ENCODE data around the gene NSFL1C. TPM values are rescaled to one million over a fixed set of nuclear protein-coding genes. Genes with fewer than 3 reads are reported as not detected.

Gene NSFL1C
- total RNA-seq, 6 donors from 2014 or later, result 48.0 to 87.7 (median 71.4) TPM

DNA sequence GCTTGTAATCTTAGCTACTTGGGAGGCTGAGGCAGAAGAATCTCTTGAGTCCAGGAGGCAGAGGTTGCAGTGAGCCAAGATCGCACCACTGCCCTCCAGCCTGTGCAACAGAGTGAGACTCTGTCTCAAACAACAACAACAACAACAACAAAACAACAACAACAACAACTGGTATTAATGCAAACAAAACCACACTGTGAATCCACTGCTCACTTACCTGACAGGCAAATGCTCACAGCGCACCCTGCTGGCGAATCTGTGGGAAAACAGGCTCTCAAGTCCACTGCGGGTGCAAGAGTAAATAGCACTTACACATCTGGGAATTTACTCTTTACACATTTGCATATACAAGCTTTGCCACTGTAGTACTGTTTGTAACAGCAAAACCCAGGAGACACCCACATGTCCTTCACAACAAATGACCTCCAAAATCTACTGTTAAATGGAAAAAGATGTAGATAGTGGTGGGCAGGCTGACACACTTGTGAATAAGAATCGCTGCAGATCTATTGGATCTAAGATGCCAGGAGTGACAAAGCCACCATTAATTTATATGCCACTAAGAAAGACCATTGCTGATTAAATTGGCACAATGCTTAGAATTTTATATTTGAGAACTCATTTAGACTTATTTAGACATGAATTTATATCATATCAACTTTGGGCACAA, 29.3 kb downstream of the NSFL1C start:
- Histone ChIP-seq H3K36me3 (peaks cover 3 to 30% (median 7%) of the 10 kb centered on the region in 4 donors), H3K27me3 (no peaks in the 10 kb centered on the region), H3K27ac (no peak overlapping the region), H3K4me1 (peaks cover 6 to 14% (median 12%) of the 10 kb centered on the region in 4 donors), H3K9me3 (no peaks in the 10 kb centered on the region), H3K4me3 (no peak overlapping the region)
- TF ChIP-seq POLR2A (IDR thresholded peaks at IDR 0.05) (no peak), CTCF (IDR thresholded peaks at IDR 0.05) (peak; percentile 75 to 85 (median 81)), POLR2AphosphoS5 (IDR thresholded peaks at IDR 0.05) (no peak), EP300 (IDR thresholded peaks at IDR 0.05) (no peak)
- DNase-seq (peak in 1 of 2 donors; percentile 84), ATAC-seq (ENCODE audit: low FRiP score in 2 of 2) (peak; percentile 61 to 79)
- 36 to 37% methylated on average over 5 of the region's 5 CpGs for WGBS, 2 donors

DNA sequence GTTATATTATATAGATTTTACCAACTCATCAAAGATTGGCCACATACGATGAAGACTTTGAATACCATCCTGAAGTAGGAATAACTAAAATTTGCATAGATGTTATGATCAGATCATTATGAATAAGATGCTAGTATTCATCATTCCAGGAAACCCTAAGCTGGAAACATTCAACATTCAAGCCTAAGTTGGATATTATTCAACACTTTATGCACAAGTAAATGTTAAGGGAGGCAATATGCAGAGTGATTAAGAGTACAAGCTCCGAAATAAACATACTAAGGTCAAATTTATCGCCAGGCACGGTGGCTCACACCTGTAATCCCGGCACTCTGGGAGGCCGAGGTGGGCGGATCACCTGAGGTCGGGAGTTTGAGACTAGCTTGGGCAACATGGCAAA, 30.4 kb downstream of the NSFL1C start:
- peaks cover 6 to 14% (median 12%) of the 10 kb centered on the region in 4 donors for H3K4me1 ChIP-seq
- H3K27ac ChIP-seq, result no peak overlapping the region
- peaks cover 0 to 21% (median 0%) of the 10 kb centered on the region in 4 donors for H3K36me3 ChIP-seq
- no peaks in the 10 kb centered on the region for H3K9me3 ChIP-seq
- no peak overlapping the region for H3K4me3 ChIP-seq
- no peaks in the 10 kb centered on the region for H3K27me3 ChIP-seq
- ATAC-seq (ENCODE audit: low FRiP score in 2 of 2) (no peak), DNase-seq (no peak)
- WGBS, 2 donors, result 89 to 93% methylated on average over 7 to 8 of the region's 8 CpGs
- no peak for TF ChIP-seq EP300 (IDR thresholded peaks at IDR 0.05)
- TF ChIP-seq POLR2AphosphoS5 (IDR thresholded peaks at IDR 0.05), result no peak
- TF ChIP-seq CTCF (IDR thresholded peaks at IDR 0.05), result no peak
- TF ChIP-seq POLR2A (IDR thresholded peaks at IDR 0.05), result no peak

DNA sequence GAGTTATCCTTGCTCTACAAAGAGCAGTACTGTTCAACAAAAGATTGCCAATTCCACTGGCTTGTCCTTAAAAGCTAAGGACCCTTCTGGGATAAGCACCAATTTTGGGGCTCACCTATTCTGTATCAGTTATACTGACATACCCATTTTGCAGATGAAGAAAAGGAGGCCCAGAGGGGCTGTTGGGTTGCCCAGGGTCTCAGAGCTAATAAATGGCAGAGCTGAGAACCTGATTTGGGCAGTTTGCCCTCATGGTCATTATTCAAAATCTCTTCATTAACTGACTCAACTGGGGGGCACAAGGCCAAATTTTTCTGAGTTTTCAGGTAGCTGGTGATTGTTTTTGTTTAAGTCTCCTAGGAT, 31.3 kb downstream of the NSFL1C start:
- H3K4me1 ChIP-seq, result peaks cover 6 to 14% (median 12%) of the 10 kb centered on the region in 4 donors
- no peaks in the 10 kb centered on the region for H3K27me3 ChIP-seq
- no peak for DNase-seq
- H3K9me3 ChIP-seq, result no peaks in the 10 kb centered on the region
- H3K36me3 ChIP-seq, result peaks cover 0 to 11% (median 0%) of the 10 kb centered on the region in 4 donors
- no peak overlapping the region for H3K27ac ChIP-seq
- ATAC-seq (ENCODE audit: low FRiP score in 2 of 2), result no peak
- TF ChIP-seq CTCF (IDR thresholded peaks at IDR 0.05), result no peak
- TF ChIP-seq POLR2AphosphoS5 (IDR thresholded peaks at IDR 0.05), result no peak
- no peak for TF ChIP-seq POLR2A (IDR thresholded peaks at IDR 0.05)
- no peak for TF ChIP-seq EP300 (IDR thresholded peaks at IDR 0.05)
- no peak overlapping the region for H3K4me3 ChIP-seq

GRCh38 chr20:1434571-1435336, 31.9 kb downstream of the NSFL1C start:
- no peak for TF ChIP-seq EP300 (IDR thresholded peaks at IDR 0.05)
- peak; percentile 45 to 57 for TF ChIP-seq POLR2AphosphoS5 (IDR thresholded peaks at IDR 0.05)
- no peak for TF ChIP-seq POLR2A (IDR thresholded peaks at IDR 0.05)
- Histone ChIP-seq H3K4me3 (no peak overlapping the region), H3K27ac (peak overlapping the region in 1 of 4 donors; percentile 31), H3K4me1 (peaks cover 6 to 14% (median 12%) of the 10 kb centered on the region in 4 donors), H3K36me3 (peaks cover 0 to 6% (median 0%) of the 10 kb centered on the region in 4 donors), H3K9me3 (no peaks in the 10 kb centered on the region), H3K27me3 (no peaks in the 10 kb centered on the region)
- DNase-seq (peak in 1 of 2 donors; percentile 75), ATAC-seq (ENCODE audit: low FRiP score in 2 of 2) (peak in 1 of 2 donors; percentile 71)
- WGBS, 2 donors, result 48 to 61% methylated on average over 2 of the region's 2 CpGs

DNA sequence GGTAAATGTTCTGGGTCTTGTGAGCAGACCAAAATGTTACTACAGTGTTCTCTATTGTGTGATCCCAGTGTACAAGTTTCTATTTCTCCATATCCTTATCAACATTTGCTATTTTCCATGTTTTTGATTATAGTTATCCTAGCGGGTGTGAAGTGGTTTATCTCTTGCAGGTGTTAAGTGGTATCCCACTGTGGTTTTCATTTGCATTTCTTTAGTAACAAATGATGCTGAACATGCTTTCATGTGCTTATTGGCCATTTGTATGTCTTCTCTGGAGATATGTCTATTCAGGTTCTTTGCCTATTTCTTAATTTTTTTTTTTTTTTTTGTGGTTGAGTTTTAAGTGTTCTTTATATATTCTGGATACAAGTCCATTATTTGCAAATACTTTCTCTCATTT, 35.5 kb downstream of the NSFL1C start:
- 51 to 67% methylated on average over 1 of the region's 1 CpG for WGBS, 2 donors
- peaks cover 4 to 16% (median 9%) of the 10 kb centered on the region in 4 donors for H3K4me1 ChIP-seq
- no peaks in the 10 kb centered on the region for H3K36me3 ChIP-seq
- no peaks in the 10 kb centered on the region for H3K27me3 ChIP-seq
- DNase-seq (no peak), ATAC-seq (ENCODE audit: low FRiP score in 2 of 2) (no peak)
- H3K27ac ChIP-seq, result no peak overlapping the region
- no peak overlapping the region for H3K4me3 ChIP-seq
- H3K9me3 ChIP-seq, result no peaks in the 10 kb centered on the region
- TF ChIP-seq POLR2AphosphoS5 (IDR thresholded peaks at IDR 0.05), result no peak
- TF ChIP-seq EP300 (IDR thresholded peaks at IDR 0.05), result no peak
- no peak for TF ChIP-seq CTCF (IDR thresholded peaks at IDR 0.05)
- no peak for TF ChIP-seq POLR2A (IDR thresholded peaks at IDR 0.05)

All from upper lobe of left lung (tissue), 6 donors.